NK-92 treated with Interleukin-12 subunit alpha and Interleukin-12 subunit beta, amount 100 ng/mL, for 24 hours (cell line): Measurements from ENCODE around the gene TRIM9.
"Not testable (repeated sequence)": the region's sequence is repeated elsewhere in the genome, so short reads cannot be mapped to it uniquely, and the experiment has no call there.

ENCODE experiments used
- DNase-seq: peaks from one replicate; lab custom pipeline; 2025; lab: John Stamatoyannopoulos, UW

TRIM9 gene

GRCh38 chr14:50963919-50964318, 131.0 kb downstream of the TRIM9 start:
- no peak for DNase-seq

- DNase-seq = no peak
Observed at GRCh38 chr14:50961605-50962221, 133.2 kb downstream of the TRIM9 start.

GRCh38 chr14:50957296-50957695, 137.6 kb downstream of the TRIM9 start:
- no peak for DNase-seq

GRCh38 chr14:50956421-50956820, 138.5 kb downstream of the TRIM9 start:
- not testable (repeated sequence) for DNase-seq

- no peak for DNase-seq
Observed at GRCh38 chr14:50955373-50956043, 139.4 kb downstream of the TRIM9 start.

GRCh38 chr14:50954811-50955372, 140.0 kb downstream of the TRIM9 start:
- no peak for DNase-seq

GRCh38 chr14:50953502-50953901, 141.4 kb downstream of the TRIM9 start:
- no peak for DNase-seq

GRCh38 chr14:50951032-50951431, 143.9 kb downstream of the TRIM9 start:
- DNase-seq = no peak

- DNase-seq = no peak
Observed at GRCh38 chr14:50948205-50948604, 146.7 kb downstream of the TRIM9 start.

GRCh38 chr14:50947446-50947845, 147.5 kb downstream of the TRIM9 start:
- DNase-seq = no peak

- DNase-seq = no peak
Observed at GRCh38 chr14:50946234-50946935, 148.5 kb downstream of the TRIM9 start.

- no peak for DNase-seq
Observed at GRCh38 chr14:50944647-50945413, 150.1 kb downstream of the TRIM9 start.

- no peak for DNase-seq
Observed at GRCh38 chr14:50943943-50944646, 150.8 kb downstream of the TRIM9 start, which contains the start of gene PYGL. Gene PYGL, minus strand, starts transcription at chr14:50944483. Its CDS starts 80 bp downstream, at chr14:50944403.

- no peak for DNase-seq
Observed at GRCh38 chr14:50943261-50943942, 151.5 kb downstream of the TRIM9 start.

GRCh38 chr14:50941638-50942037, 153.3 kb downstream of the TRIM9 start:
- not testable (repeated sequence) for DNase-seq

- no peak for DNase-seq
Observed at GRCh38 chr14:50941151-50941550, 153.8 kb downstream of the TRIM9 start.

- DNase-seq = no peak
Observed at GRCh38 chr14:50937800-50938199, 157.1 kb downstream of the TRIM9 start.

- no peak for DNase-seq
Observed at GRCh38 chr14:50937325-50937724, 157.6 kb downstream of the TRIM9 start.

- DNase-seq = no peak
Observed at GRCh38 chr14:50936882-50937281, 158.0 kb downstream of the TRIM9 start.

GRCh38 chr14:50936016-50936340, 158.9 kb downstream of the TRIM9 start:
- no peak for DNase-seq
